ENCODE data around the gene SYNE1.

The SYNE1 gene

GRCh38 chr6:152221806-152222628, 415.1 kb downstream of the SYNE1 start:
- no peak for DNase-seq

GRCh38 chr6:152220786-152221185, 416.4 kb downstream of the SYNE1 start:
- no peak for DNase-seq

GRCh38 chr6:152218887-152219286, 418.3 kb downstream of the SYNE1 start:
- DNase-seq = no peak

- DNase-seq = no peak
These were observed 424.7 kb downstream of the SYNE1 start for GRCh38 chr6:152212437-152212836.

- DNase-seq = no peak
These were observed 428.0 kb downstream of the SYNE1 start for GRCh38 chr6:152209211-152209610.

GRCh38 chr6:152207915-152208714, 429.0 kb downstream of the SYNE1 start:
- no peak for DNase-seq

GRCh38 chr6:152206072-152206818, 430.9 kb downstream of the SYNE1 start:
- no peak for DNase-seq

- DNase-seq = no peak
These were observed 432.6 kb downstream of the SYNE1 start for GRCh38 chr6:152204591-152204990.

- no peak for DNase-seq
These were observed 436.0 kb downstream of the SYNE1 start for GRCh38 chr6:152201120-152201519.

- no peak for DNase-seq
These were observed 441.3 kb downstream of the SYNE1 start for GRCh38 chr6:152195896-152196295.

- no peak for DNase-seq
These were observed 447.4 kb downstream of the SYNE1 start for GRCh38 chr6:152189736-152190135.

- no peak for DNase-seq
These were observed 449.2 kb downstream of the SYNE1 start for GRCh38 chr6:152188011-152188410.

GRCh38 chr6:152186840-152187239, 450.3 kb downstream of the SYNE1 start:
- no peak for DNase-seq

- no peak for DNase-seq
These were observed 452.1 kb downstream of the SYNE1 start for GRCh38 chr6:152184917-152185574.

- no peak for DNase-seq
These were observed 452.6 kb downstream of the SYNE1 start for GRCh38 chr6:152184573-152184916.

GRCh38 chr6:152180601-152181000, 456.6 kb downstream of the SYNE1 start:
- DNase-seq = no peak

- DNase-seq = no peak
These were observed 460.9 kb downstream of the SYNE1 start for GRCh38 chr6:152176268-152176667.

- DNase-seq = no peak
These were observed 463.2 kb downstream of the SYNE1 start for GRCh38 chr6:152173957-152174356.

- no peak for DNase-seq
These were observed 463.8 kb downstream of the SYNE1 start for GRCh38 chr6:152173321-152173720.

- no peak for DNase-seq
These were observed 466.2 kb downstream of the SYNE1 start for GRCh38 chr6:152170702-152171667.

GRCh38 chr6:152170313-152170701, 466.9 kb downstream of the SYNE1 start:
- no peak for DNase-seq

Measured in NCI-H1436 treated with DMSO at 0.1 percent for 48 hours (cell line).